Activated naive CD8-positive, alpha-beta T cell treated with anti-CD3 and anti-CD28 coated beads for 36 hours (primary cell): Measurements from ENCODE around the gene NEK6. TPM values are rescaled to one million over a fixed set of nuclear protein-coding genes. Genes with fewer than 3 reads are reported as not detected.
"Not testable (repeated sequence)": the region's sequence is repeated elsewhere in the genome, so short reads cannot be mapped to it uniquely, and the experiment has no call there.

ENCODE experiments used
- DNase-seq: peaks from one replicate; pipeline ENCODE4 v3.0.0; 2021
- H3K27ac Mint-ChIP-seq: one replicate; pipeline ENCODE4 v1.8.0; 2022; ENCODE audit warnings: mild to moderate bottlenecking, moderate library complexity, mixed read lengths
- H3K27me3 Mint-ChIP-seq: one replicate; pipeline ENCODE4 v1.8.0; 2022; ENCODE audit warnings: mild to moderate bottlenecking, mixed read lengths
- H3K36me3 Mint-ChIP-seq: one replicate; pipeline ENCODE4 v1.8.0; 2021; ENCODE audit warnings: mild to moderate bottlenecking, mixed read lengths
- H3K4me1 Mint-ChIP-seq: one replicate; pipeline ENCODE4 v1.8.0; 2021; ENCODE audit warnings: mixed read lengths
- H3K4me3 Mint-ChIP-seq: one replicate; pipeline ENCODE4 v1.8.0; 2022; ENCODE audit warnings: mild to moderate bottlenecking, moderate library complexity, mixed read lengths
- H3K9me3 Mint-ChIP-seq: one replicate; pipeline ENCODE4 v1.8.0; 2022; ENCODE audit warnings: mixed read lengths
- total RNA-seq, 2 experiments: library from RNA; stranded (reverse); gene quantifications; one replicate each; pipeline ENCODE4 v1.2.3, GENCODE V29; 2021

Gene NEK6
- total RNA-seq, 2 experiments from 2014 or later: 18.8 to 19.4 TPM

DNA sequence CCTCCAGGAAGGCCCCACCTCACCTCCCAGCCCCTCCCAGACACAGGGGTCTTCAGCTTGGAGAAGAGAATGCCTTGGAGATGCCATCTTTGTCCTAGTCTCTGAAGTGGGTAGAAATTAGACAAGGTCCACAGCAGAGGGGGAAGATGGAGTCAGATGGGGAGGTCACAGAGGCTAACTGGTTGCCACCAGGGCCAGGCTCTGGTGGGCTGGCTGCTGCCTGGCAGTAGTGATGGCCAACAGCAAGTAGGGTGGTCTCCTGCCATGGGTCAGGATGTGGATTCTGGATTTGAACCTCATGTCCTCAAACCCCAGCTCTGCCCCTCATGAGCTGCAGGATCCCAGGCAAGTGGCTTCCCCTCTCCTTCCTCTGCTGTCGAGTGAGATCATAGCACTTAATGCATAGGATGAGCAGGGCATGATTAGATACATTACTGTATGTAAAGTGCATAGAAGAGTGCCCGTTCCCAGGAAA, 38.7 kb upstream of the NEK6 start:
- Mint-ChIP-seq H3K4me3 (no peak overlapping the region), H3K36me3 (no peaks in the 10 kb centered on the region), H3K4me1 (peaks cover 50% of the 10 kb centered on the region), H3K9me3 (no peaks in the 10 kb centered on the region), H3K27me3 (no peaks in the 10 kb centered on the region), H3K27ac (peak overlapping the region; percentile 70)
- DNase-seq: no peak

DNA sequence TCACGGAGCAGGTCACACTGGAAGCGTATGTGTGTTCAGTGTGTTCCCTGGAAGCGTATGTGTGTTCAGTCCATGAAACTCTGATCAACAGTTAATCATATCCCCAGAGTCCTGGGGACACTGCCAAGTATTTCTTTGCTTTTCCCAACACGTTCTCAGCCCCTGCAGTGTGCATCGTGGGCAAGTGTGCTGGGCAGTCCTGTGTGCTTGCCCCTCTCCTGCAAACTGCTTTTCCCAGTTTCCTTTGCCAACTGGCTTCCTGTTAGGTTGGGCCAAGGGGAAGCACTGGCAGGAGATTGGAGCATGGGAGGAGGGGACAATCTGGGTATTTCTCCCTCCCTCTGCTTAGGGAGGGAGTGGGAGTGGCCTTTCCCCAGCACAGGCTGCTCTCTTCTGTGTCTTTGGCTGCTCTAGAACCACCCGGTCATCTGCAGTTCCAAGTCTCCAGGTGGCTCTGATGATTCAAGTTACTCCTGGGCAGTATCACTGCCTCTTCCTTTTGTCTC, 36.8 kb upstream of the NEK6 start:
- Mint-ChIP-seq H3K4me3 (no peak overlapping the region), H3K4me1 (peaks cover 33% of the 10 kb centered on the region), H3K36me3 (no peaks in the 10 kb centered on the region), H3K27ac (no peak overlapping the region), H3K9me3 (no peaks in the 10 kb centered on the region), H3K27me3 (peaks cover 4% of the 10 kb centered on the region)
- DNase-seq: no peak

DNA sequence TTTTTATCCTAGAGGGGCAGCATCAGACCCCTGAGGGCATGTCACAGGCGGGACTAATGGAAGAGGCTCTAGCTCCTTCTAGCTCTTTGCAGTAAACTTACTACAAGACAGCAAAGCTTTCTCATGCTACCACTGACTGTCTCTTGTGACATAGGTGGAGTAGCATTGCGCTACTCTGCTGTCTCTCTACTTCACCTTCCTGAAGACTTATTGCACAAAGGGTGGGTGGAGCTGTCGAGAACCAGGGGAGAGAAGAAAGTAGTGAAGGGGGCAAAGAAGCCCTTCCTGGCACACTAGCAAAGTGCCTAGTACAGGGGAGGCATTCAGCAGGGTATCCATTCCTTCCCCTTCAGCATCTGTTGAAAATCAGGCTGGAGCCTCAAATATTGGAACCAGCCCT, 36.1 kb upstream of the NEK6 start:
- no peaks in the 10 kb centered on the region for H3K9me3 Mint-ChIP-seq
- no peak overlapping the region for H3K4me3 Mint-ChIP-seq
- no peak overlapping the region for H3K27ac Mint-ChIP-seq
- no peak for DNase-seq
- H3K36me3 Mint-ChIP-seq: no peaks in the 10 kb centered on the region
- peaks cover 4% of the 10 kb centered on the region for H3K27me3 Mint-ChIP-seq
- peaks cover 26% of the 10 kb centered on the region for H3K4me1 Mint-ChIP-seq

DNA sequence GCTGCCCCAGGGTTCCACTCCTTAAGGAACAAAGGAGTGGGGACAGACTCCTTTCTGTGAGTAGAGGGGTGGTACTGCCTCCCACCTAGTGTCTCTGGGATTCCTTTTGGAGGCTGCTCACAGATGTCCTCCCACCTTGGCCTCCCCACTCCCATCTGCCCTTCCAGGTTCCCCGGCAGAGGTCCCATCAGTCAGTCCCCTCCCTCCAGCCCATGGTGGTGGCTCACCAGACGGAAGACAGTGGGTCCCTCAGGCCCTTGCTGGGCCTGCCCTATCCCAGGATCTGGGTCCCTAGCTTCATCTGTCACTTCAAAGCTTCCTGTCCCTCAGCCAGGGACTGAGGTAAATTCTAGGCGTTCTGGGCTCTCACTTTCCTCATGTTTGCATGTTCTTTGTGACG, 35.6 kb upstream of the NEK6 start:
- no peaks in the 10 kb centered on the region for H3K36me3 Mint-ChIP-seq
- DNase-seq: no peak
- H3K27me3 Mint-ChIP-seq: peaks cover 4% of the 10 kb centered on the region
- no peak overlapping the region for H3K4me3 Mint-ChIP-seq
- H3K9me3 Mint-ChIP-seq: no peaks in the 10 kb centered on the region
- no peak overlapping the region for H3K27ac Mint-ChIP-seq
- H3K4me1 Mint-ChIP-seq: peaks cover 22% of the 10 kb centered on the region

DNA sequence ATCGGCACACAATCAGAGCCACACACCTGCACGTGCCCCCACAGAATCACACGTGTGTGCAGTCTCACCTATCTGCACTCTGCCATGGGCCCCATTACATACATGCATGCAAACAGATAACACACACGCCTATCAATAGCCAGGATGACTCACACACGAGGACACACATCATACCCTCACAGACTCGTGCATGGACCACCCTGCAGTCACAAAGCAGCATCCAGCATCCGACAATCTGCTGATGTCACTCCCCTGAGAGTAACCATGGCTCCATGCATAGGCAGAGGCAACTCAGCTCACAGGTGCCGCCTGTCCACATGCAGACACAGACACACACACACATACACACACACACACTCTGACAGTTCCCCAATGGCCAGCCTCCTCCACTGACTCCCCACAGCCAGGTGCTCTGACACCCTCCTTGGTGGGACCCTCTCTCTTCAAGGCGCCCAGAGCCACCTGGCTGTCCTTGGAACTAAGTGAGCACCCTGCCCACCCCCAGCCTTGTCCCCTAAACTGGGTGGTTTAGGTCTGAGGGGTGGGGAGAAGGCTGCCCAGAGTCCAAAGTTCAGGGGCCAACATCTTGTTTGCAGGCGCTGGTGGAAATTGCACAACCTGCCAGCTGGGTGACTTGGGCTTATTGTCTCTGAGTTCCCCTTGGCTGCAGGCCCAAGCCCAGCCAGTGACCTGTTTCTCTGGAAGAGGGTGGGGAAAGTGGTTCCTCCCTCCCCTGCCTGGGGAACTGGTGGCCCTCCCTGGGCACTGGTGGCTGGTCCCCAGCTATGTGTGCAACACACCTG, 34.6 kb upstream of the NEK6 start:
- no peak overlapping the region for H3K27ac Mint-ChIP-seq
- H3K9me3 Mint-ChIP-seq: no peaks in the 10 kb centered on the region
- no peak for DNase-seq
- no peak overlapping the region for H3K4me3 Mint-ChIP-seq
- H3K27me3 Mint-ChIP-seq: peaks cover 4% of the 10 kb centered on the region
- no peaks in the 10 kb centered on the region for H3K36me3 Mint-ChIP-seq
- H3K4me1 Mint-ChIP-seq: peaks cover 12% of the 10 kb centered on the region

DNA sequence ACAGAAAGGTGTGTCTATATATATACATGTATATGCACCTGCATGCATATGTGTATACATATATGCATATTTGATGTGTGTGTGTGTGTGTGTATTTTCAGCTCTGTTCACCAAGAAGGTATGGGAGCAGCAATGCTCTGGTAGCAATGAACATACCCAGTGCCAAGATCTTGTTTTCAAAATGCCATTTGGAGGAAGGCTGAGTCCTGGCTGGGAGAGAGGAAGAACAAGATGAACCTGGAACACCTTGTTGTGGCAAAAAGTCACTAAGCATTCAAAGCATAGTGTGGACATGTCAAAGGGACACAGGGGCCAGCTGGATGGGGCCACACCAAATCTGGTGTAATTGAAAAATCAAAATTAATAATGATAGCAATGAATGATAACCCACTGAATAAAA, 31.8 kb upstream of the NEK6 start:
- no peak for DNase-seq
- Mint-ChIP-seq H3K9me3 (no peaks in the 10 kb centered on the region), H3K36me3 (no peaks in the 10 kb centered on the region), H3K27me3 (peaks cover 7% of the 10 kb centered on the region), H3K4me3 (no peak overlapping the region), H3K4me1 (no peaks in the 10 kb centered on the region), H3K27ac (no peak overlapping the region)

DNA sequence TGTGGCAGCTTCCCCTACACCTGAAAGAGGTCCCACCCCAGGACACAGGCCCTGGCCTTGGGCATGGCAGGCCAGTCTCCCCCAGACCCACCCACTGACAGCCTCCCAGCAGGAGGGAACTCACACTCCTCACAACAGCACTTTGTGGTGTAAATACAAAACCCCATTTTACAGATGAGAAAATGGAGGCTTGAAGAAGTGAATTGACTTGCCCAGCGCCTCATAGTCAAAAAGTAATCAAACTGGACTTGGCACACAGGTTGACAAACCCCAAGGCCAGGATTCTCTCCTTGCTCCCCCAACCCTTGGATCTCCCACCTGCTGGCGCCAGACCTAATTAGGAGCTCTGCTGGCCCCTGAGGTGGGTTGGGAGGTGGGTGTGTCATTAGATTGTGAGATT, 29.2 kb upstream of the NEK6 start:
- H3K27me3 Mint-ChIP-seq: peaks cover 16% of the 10 kb centered on the region
- H3K36me3 Mint-ChIP-seq: no peaks in the 10 kb centered on the region
- no peaks in the 10 kb centered on the region for H3K4me1 Mint-ChIP-seq
- H3K4me3 Mint-ChIP-seq: no peak overlapping the region
- H3K27ac Mint-ChIP-seq: no peak overlapping the region
- DNase-seq: no peak
- H3K9me3 Mint-ChIP-seq: no peaks in the 10 kb centered on the region

DNA sequence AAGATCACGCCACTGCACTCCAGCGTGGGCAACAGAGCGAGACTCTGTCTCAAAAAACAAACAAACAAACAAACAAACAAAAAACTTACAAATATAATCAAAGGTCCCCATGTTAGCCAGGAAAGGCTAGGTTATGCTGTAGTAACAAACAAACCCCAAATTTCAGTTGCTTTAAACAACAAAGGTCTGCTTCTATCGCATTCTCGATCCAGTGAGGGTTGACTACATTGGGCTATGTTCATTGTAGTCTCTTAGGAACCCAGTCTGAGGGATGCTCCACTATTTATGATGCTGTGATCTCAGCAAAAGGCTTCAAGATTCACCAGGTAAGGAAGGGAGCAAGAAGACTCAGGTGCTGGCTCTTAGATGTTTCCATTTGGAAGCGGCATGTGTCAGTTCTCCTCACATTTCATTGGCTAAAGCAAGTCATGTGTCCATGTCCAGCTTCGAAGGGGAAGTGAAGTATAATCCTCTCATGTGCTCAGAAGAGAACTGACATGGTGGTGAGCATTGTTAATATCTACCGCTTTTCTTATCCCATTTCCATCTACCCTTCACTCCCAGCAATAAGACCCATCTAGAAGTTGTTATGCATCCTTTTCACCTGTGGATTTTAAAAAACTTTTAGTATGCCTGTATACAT, 26.5 kb upstream of the NEK6 start:
- H3K4me3 Mint-ChIP-seq: no peak overlapping the region
- H3K36me3 Mint-ChIP-seq: no peaks in the 10 kb centered on the region
- no peaks in the 10 kb centered on the region for H3K4me1 Mint-ChIP-seq
- H3K27me3 Mint-ChIP-seq: peaks cover 12% of the 10 kb centered on the region
- H3K27ac Mint-ChIP-seq: no peak overlapping the region
- peaks cover 5% of the 10 kb centered on the region for H3K9me3 Mint-ChIP-seq
- DNase-seq: no peak

DNA sequence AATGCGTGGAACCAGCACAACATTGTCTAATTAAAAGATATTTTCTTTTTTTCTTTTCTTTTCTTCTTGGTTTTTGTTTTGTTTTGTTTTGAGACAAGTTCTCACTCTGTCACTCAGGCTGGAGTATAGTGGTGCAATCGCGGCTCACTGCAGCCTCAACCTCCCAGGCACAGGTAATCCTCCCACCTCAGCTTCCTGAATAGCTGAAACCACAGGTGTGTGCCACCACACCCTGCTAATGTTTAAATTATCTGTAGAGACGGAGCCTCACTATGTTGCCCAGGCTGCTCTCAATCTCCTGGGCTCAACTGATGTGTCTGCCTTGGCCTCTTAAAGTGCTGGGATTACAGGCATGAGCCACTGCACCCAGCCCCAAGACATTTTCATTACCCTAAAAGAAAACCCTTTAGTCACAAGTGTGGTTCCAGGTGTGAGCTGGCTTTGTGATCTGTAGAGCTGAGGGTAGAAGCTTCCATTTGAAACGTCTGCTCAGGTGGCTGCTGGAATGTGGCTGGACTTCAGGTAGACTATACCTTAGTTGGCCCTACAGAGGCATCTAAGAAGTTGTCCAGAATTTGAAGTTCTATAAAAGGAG, 19.1 kb upstream of the NEK6 start:
- Mint-ChIP-seq H3K27ac (peak overlapping the region; percentile 60), H3K27me3 (peaks cover 32% of the 10 kb centered on the region), H3K9me3 (peaks cover 6% of the 10 kb centered on the region), H3K4me3 (no peak overlapping the region), H3K36me3 (peaks cover 1% of the 10 kb centered on the region), H3K4me1 (peaks cover 34% of the 10 kb centered on the region)
- DNase-seq: no peak

DNA sequence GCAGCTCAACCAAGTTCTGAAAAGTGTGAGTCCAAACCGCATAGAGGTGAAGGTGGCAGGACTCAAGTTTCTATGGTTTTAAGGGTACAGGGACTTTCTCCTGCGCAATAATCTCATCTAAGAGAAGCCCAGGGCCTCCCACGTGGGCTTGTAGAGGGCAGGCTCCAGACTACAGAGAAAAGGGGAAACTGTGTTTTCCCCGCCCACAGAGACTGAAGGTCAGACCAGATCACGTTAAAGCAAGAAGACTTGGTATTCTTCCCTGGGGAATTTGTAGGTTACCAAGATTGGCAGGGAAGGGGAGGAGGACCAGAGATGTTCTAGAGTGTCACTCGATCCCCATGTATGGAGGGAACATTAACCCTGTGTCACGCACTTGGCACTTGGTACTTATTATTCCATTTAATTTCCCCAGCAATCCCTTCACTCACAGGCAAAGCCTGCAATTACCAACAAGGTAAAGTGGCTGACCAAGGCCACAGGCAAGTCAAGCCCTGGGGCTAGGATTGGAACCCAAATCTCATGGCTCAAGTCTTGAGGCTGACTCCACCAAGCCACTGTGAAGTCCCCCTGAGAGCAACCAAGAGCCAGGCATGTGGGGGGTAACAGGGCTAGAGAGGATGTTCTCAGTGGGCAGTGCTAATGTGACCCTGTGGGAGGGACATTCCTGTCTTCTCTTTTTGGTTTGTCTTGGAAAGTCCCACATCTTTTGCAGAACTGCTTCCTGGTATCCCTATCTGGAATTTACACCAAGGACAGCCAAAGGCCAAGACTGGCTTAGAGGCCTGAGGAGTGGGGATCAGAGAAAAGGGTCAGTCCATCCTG, 18.3 kb upstream of the NEK6 start:
- peaks cover 4% of the 10 kb centered on the region for H3K9me3 Mint-ChIP-seq
- peaks cover 32% of the 10 kb centered on the region for H3K27me3 Mint-ChIP-seq
- peaks cover 1% of the 10 kb centered on the region for H3K36me3 Mint-ChIP-seq
- peak overlapping the region; percentile 51 for H3K27ac Mint-ChIP-seq
- peak; percentile 33 for DNase-seq
- H3K4me3 Mint-ChIP-seq: no peak overlapping the region
- H3K4me1 Mint-ChIP-seq: peaks cover 34% of the 10 kb centered on the region

DNA sequence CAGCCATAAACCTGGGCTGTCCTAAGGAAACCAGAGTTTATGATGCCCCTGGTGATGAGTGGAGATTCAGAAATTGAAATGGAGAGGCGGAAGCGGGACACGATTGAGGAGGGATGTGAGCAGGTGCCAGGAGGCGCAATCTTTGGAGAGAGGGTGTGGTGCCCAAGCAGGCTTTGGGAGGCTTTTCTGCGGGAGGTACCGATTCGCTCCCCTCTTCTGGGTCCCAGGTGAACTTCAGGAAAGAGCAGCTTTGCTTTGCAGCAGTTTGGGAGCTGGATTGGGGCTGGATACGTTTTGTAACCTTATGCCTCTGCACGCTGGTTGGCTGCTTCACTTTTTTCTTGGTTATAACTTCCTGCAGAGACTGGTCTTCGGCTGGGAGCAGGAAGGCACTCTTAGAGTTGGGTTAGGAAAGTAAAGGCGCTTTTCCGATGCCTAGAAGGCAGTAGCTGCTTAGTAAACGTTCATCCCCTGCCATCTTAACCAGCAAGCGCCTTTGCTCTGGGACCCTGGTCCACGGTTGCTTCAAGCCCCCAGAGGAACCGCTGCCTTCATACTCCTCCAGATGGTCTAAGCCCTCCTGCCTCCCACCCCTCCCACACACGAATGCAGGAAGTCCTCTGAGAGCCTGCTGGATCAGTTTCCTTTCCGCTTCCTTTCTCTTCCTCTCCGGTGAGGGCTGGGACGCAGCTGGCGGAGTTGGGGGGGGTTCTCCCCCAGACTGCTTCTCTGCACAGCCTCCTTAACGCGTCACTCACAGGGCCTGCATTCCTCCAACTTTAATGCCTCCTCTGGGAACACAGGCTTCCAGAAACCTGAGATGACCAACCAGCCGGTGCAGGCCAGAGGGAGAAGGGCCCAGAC, 15.2 kb upstream of the NEK6 start:
- Mint-ChIP-seq H3K27ac (no peak overlapping the region), H3K27me3 (peaks cover 30% of the 10 kb centered on the region), H3K4me1 (peaks cover 34% of the 10 kb centered on the region), H3K36me3 (peaks cover 1% of the 10 kb centered on the region), H3K4me3 (no peak overlapping the region), H3K9me3 (peaks cover 1% of the 10 kb centered on the region)
- DNase-seq: no peak

DNA sequence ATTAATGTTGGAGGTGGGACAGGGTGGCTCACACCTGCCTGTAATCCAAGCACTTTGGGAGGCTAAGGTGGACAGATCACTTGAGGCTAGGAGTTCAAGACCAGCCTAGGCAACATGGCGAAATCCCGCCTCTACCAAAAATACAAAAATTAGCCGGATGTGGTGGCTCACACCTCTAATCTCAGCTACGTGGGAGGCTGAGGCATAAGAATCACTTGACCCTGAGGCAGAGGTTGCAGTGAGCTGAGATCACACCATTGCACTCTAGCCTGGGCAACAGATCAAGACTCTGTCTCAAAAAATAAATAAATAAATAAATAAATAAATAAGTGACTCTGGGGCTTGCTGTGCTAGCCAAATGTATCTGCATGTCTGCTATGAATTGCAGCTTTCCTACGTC, 10.4 kb upstream of the NEK6 start:
- not testable (repeated sequence) for H3K27ac Mint-ChIP-seq, H3K36me3 Mint-ChIP-seq, DNase-seq, H3K4me1 Mint-ChIP-seq, H3K9me3 Mint-ChIP-seq, H3K4me3 Mint-ChIP-seq
- peaks cover 17% of the 10 kb centered on the region for H3K27me3 Mint-ChIP-seq

DNA sequence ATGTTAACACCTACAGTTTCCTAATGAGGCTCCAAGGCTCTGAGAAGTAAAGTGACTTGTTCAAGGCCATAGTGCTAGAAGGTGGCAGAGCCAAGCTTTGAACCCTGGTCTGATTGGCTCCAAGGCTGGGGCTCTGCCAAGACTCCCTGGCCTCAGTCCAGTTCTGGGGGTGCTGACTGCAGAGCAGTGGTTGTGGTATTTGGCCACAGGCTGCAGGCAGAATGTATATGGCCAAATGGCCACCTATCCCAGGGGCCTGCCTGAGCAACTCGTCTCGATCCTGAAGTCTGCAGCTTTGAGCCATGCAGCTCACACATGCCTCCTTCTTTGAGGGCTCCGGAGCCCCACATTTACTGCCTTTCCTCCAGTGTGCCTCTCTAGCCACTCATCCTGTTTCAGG, 9.7 kb upstream of the NEK6 start:
- no peak overlapping the region for H3K27ac Mint-ChIP-seq
- H3K9me3 Mint-ChIP-seq: no peaks in the 10 kb centered on the region
- DNase-seq: no peak
- peaks cover under 1% of the 10 kb centered on the region for H3K4me1 Mint-ChIP-seq
- H3K4me3 Mint-ChIP-seq: no peak overlapping the region
- H3K36me3 Mint-ChIP-seq: no peaks in the 10 kb centered on the region
- H3K27me3 Mint-ChIP-seq: peaks cover 10% of the 10 kb centered on the region

DNA sequence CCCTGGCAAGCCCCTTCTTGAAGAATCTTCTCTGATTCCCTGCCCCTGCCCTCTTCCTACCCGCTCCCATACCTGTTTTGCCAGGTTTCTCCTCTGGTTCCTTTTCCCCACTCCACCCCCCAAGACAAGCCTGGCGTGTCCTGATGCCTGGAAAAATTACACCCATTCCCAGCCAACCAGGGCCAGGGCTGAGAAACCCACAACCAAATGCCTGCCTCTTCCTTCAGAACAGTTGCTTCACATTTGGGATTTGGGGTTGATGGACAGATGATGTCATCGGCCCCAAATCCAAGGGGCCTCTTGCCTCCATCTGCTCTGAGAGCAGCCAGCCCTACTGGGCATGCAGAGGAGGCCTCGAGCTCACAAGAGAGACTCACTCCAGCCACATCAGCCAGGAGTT, 8.8 kb upstream of the NEK6 start:
- Mint-ChIP-seq H3K4me1 (peaks cover 4% of the 10 kb centered on the region), H3K36me3 (no peaks in the 10 kb centered on the region), H3K27ac (no peak overlapping the region), H3K4me3 (no peak overlapping the region), H3K27me3 (peaks cover 10% of the 10 kb centered on the region), H3K9me3 (no peaks in the 10 kb centered on the region)
- DNase-seq: no peak
